HCT116 (cell line): ENCODE results near the gene ACTL7B.
"Not testable (repeated sequence)": the region's sequence is repeated elsewhere in the genome, so short reads cannot be mapped to it uniquely, and the experiment has no call there.

ENCODE experiments used
- CTCF ChIP-seq, 3 experiments: fragments of 200-600 bp in 1 of 3; sonication (generic) in 1 of 3; IDR thresholded peaks in 2 of 3; conservative IDR thresholded peaks in 1 of 3; 2 replicates each; pipeline ENCODE4 v1.5.1; 2012 to 2017; ENCODE audit warnings: low read depth in 2 of 3, low read length in 2 of 3, antibody characterized with exemption in 1 of 3, borderline replicate concordance in 1 of 3, control low read depth in 1 of 3, mild to moderate bottlenecking in 1 of 3, mixed read lengths in 1 of 3, mixed run types in 1 of 3, moderate library complexity in 1 of 3; ENCODE audit not compliant: insufficient read depth in 1 of 3
- POLR2A ChIP-seq: IDR thresholded peaks from 2 replicates; pipeline ENCODE4 v1.7.0; 2011; ENCODE audit warnings: borderline replicate concordance; ENCODE audit not compliant: insufficient read depth, insufficient read length; ENCODE audit errors: extremely low read depth
- RAD21 ChIP-seq: IDR thresholded peaks from 2 replicates; pipeline ENCODE4 v1.6.1; 2012; ENCODE audit warnings: low read depth, mild to moderate bottlenecking
- SP1 ChIP-seq: IDR thresholded peaks from 2 replicates; pipeline ENCODE4 v1.6.1; 2012; ENCODE audit warnings: low read depth

GRCh38 chr9:108839561-108839960 lies 16.2 kb downstream of the ACTL7B start:
- not testable (repeated sequence) for TF ChIP-seq CTCF (IDR thresholded peaks at IDR 0.05 in 2 of 3, conservative IDR thresholded peaks at IDR 0.05 in 1 of 3; ENCODE audit: borderline replicate concordance in 1 of 3, insufficient read depth in 1 of 3, low read depth in 2 of 3, low read length in 2 of 3); POLR2A; SP1; RAD21
